Transverse colon (tissue), 4 donors: ENCODE measurements around the gene VTI1A. TPM values are rescaled to one million over a fixed set of nuclear protein-coding genes. Genes with fewer than 3 reads are reported as not detected.

Experiments used
- DNase-seq: peaks from one replicate; pipeline ENCODE4 v3.0.0-alpha.2; 2019
- H3K27ac ChIP-seq, 4 donors: fragments of 200-600 bp; sonication (generic); 2 replicates each; pipeline ENCODE4 v1.5.1; 2016 to 2018; ENCODE audit warnings: inconsistent platforms in 4 of 4
- H3K27me3 ChIP-seq: fragments of 200-600 bp; sonication (generic); 2 replicates; pipeline ENCODE4 v1.5.1; 2017; ENCODE audit warnings: inconsistent platforms
- H3K36me3 ChIP-seq, 4 donors: fragments of 200-600 bp; sonication (generic); 2 replicates each; pipeline ENCODE4 v1.5.1; 2017 to 2019; ENCODE audit warnings: inconsistent platforms in 4 of 4
- H3K4me1 ChIP-seq, 4 donors: fragments of 200-600 bp; sonication (generic); 2 replicates each; pipeline ENCODE4 v1.5.1; 2017 to 2020; ENCODE audit warnings: inconsistent platforms in 4 of 4
- H3K4me3 ChIP-seq, 4 donors: fragments of 200-600 bp; sonication (generic); 1 replicate in 1 of 4; 2 replicates in 3 of 4; pipeline versions ENCODE4 v1.5.1 to v1.6.1; 2017 to 2019; ENCODE audit warnings: inconsistent platforms in 4 of 4
- H3K9me3 ChIP-seq, 2 donors: fragments of 200-600 bp; sonication (generic); 2 replicates each; pipeline ENCODE4 v1.5.1; 2017 to 2019; ENCODE audit warnings: inconsistent platforms in 2 of 2
- EP300 ChIP-seq: sonication (generic); formaldehyde crosslinking; IDR thresholded peaks from one replicate; pipeline ENCODE4 v1.6.1; 2017; ENCODE audit warnings: antibody characterized with exemption, low read depth
- POLR2A ChIP-seq: fragments of 450-650 bp; IDR thresholded peaks from one replicate; pipeline ENCODE4 v1.6.1; 2016; ENCODE audit warnings: antibody characterized with exemption, mild to moderate bottlenecking, moderate library complexity
- POLR2AphosphoS5 ChIP-seq, 3 donors: sonication (generic); formaldehyde crosslinking; IDR thresholded peaks; one replicate each; pipeline ENCODE4 v1.6.1; 2016; ENCODE audit warnings: antibody characterized with exemption in 3 of 3
- WGBS, 2 donors: methylation state at CpG; one replicate each; pipeline ENCODE4 v1.1.5; 2018; ENCODE audit warnings: low coverage in 1 of 2; 5-methylcytosine and 5-hydroxymethylcytosine counted together
- in situ Hi-C, 4 donors: fragments of 200-750 bp; cut with MboI; loops; one replicate each; pipeline versions ENCODE4 v1.15.0 to v1.15.1; 2017; ENCODE audit warnings: low sequenced_read_pairs in 3 of 4, low pct_ligation_motif_present in 1 of 4, low pct_unique_long_range_greater_than_20kb in 1 of 4
- intact Hi-C: fragments of 100-400 bp; cut with DNase I; formaldehyde crosslinking; loops from one replicate; pipeline ENCODE4 v1.15.1; 2023; ENCODE audit warnings: low total_unique reads
- total RNA-seq, 4 donors: library from RNA; depleted of rRNA; stranded (reverse); fragments of >200 nt; gene quantifications; one replicate each; pipeline ENCODE4 v1.1.0, GENCODE V29; 2016
- TF ChIP-seq, protein P1 (sequence below), 5 experiments: fragments of 200-600 bp in 3 of 5; fragments of 450-650 bp in 2 of 5; sonication (generic) in 3 of 5; IDR thresholded peaks; 1 replicate in 2 of 5; 2 replicates in 3 of 5; pipeline ENCODE4 v1.5.1; 2016 to 2017; ENCODE audit warnings: antibody characterized with exemption in 5 of 5, inconsistent platforms in 3 of 5, mild to moderate bottlenecking in 2 of 5, moderate library complexity in 1 of 5

VTI1A gene
- total RNA-seq, 4 donors from 2014 or later, result 65.8 to 211 (median 149) TPM

DNA sequence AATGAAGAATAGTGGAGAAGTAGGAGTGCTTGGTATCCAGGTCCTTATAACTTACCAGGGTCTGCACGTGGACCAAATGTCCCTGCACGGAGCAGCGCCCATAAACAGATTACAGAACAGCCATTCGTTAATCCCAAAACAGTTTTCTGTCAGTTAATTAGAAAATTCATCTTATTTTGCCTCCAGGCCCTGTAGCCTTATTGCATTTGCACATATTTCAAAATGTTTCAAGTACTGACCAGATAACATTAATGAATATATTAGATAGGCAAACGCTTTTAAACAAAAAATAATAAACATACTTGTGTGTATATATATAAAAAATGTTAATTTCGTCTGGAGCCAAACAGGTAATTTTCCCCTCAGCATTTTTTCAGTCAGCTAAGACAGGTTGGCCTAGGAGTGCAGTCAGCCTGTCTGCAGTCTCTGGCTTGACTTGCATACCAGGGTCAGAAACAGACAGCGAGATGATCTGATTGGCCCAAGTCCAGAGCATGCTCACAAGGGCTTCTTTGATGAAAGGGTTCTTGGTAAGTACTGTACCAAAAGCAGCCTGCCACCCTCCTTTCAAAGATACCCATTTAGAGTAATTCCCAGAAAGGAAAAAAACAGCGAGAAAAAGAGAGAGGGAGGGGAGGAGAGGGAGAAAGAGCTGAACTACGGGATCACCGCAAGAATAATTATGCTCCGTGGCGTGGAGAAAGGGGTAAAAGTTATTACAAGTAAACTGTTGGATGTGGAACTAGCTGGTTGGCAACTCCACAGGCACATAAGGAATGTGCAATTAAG is 308.6 kb downstream of the VTI1A start:
- DNase-seq, result no peak

GRCh38 chr10:112756235-112756527 is 309.2 kb downstream of the VTI1A start:
- H3K4me3 ChIP-seq, result no peak overlapping the region
- 27 to 65% methylated on average over 3 to 7 of the region's 7 CpGs for WGBS, 2 donors
- H3K27me3 ChIP-seq, result no peaks in the 10 kb centered on the region
- in situ Hi-C loops, result no loop called here
- peaks cover 0 to 14% (median 9%) of the 10 kb centered on the region in 4 donors for H3K4me1 ChIP-seq
- TF ChIP-seq POLR2A (no peak), POLR2AphosphoS5 (IDR thresholded peaks at IDR 0.05) (no peak), EP300 (no peak)
- TF ChIP-seq, protein P1, sequence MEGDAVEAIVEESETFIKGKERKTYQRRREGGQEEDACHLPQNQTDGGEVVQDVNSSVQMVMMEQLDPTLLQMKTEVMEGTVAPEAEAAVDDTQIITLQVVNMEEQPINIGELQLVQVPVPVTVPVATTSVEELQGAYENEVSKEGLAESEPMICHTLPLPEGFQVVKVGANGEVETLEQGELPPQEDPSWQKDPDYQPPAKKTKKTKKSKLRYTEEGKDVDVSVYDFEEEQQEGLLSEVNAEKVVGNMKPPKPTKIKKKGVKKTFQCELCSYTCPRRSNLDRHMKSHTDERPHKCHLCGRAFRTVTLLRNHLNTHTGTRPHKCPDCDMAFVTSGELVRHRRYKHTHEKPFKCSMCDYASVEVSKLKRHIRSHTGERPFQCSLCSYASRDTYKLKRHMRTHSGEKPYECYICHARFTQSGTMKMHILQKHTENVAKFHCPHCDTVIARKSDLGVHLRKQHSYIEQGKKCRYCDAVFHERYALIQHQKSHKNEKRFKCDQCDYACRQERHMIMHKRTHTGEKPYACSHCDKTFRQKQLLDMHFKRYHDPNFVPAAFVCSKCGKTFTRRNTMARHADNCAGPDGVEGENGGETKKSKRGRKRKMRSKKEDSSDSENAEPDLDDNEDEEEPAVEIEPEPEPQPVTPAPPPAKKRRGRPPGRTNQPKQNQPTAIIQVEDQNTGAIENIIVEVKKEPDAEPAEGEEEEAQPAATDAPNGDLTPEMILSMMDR (IDR thresholded peaks at IDR 0.05), result no peak
- H3K36me3 ChIP-seq, result no peaks in the 10 kb centered on the region
- no peak overlapping the region for H3K27ac ChIP-seq
- H3K9me3 ChIP-seq, result no peaks in the 10 kb centered on the region
- intact Hi-C loops, result no loop called here
- no peak for DNase-seq

More for the DNA sequence above, 308.6 kb downstream of the VTI1A start:
- Histone ChIP-seq H3K9me3 (no peaks in the 10 kb centered on the region), H3K36me3 (no peaks in the 10 kb centered on the region), H3K4me1 (peaks cover 0 to 18% (median 14%) of the 10 kb centered on the region in 4 donors), H3K27ac (no peak overlapping the region), H3K27me3 (no peaks in the 10 kb centered on the region), H3K4me3 (no peak overlapping the region)
- WGBS, 2 donors, result 67 to 72% methylated on average over 11 to 12 of the region's 12 CpGs
- intact Hi-C loops, result no loop called here
- TF ChIP-seq POLR2A, result no peak
- no peak for TF ChIP-seq POLR2AphosphoS5 (IDR thresholded peaks at IDR 0.05)
- no peak for TF ChIP-seq EP300
- TF ChIP-seq, protein P1 (IDR thresholded peaks at IDR 0.05), result no peak
- in situ Hi-C loops, result no loop called here

DNA sequence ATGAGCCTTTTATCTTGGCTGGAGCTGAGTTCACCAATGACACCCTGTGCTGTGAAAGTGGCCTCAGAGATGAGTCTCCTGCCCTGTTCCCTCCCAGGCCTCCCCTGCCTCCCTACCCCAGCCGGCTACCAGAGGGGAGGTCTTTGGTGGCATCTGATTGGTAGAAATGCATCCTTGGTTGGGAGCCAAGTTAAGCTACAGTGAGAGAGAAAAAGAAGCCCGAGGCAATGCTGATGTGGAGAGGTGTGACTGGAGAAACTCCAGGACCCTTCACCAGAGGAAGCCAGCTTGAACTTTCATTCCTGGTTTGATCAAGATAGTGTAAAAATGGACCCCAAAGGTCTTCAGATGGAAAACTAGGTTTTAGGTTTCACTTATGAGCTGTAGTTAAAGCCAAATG is 311.9 kb downstream of the VTI1A start:
- H3K27ac ChIP-seq, result no peak overlapping the region
- no peak for DNase-seq
- H3K4me1 ChIP-seq, result peaks cover 0 to 7% (median 3%) of the 10 kb centered on the region in 4 donors
- 83 to 100% methylated on average over 1 to 2 of the region's 2 CpGs for WGBS, 2 donors
- H3K4me3 ChIP-seq, result no peak overlapping the region
- H3K36me3 ChIP-seq, result no peaks in the 10 kb centered on the region
- H3K9me3 ChIP-seq, result no peaks in the 10 kb centered on the region
- intact Hi-C loops (no loop called here), in situ Hi-C loops (no loop called here)
- H3K27me3 ChIP-seq, result no peaks in the 10 kb centered on the region
- TF ChIP-seq EP300 (no peak), POLR2A (no peak), POLR2AphosphoS5 (IDR thresholded peaks at IDR 0.05) (no peak)
- TF ChIP-seq, protein P1 (IDR thresholded peaks at IDR 0.05), result no peak

DNA sequence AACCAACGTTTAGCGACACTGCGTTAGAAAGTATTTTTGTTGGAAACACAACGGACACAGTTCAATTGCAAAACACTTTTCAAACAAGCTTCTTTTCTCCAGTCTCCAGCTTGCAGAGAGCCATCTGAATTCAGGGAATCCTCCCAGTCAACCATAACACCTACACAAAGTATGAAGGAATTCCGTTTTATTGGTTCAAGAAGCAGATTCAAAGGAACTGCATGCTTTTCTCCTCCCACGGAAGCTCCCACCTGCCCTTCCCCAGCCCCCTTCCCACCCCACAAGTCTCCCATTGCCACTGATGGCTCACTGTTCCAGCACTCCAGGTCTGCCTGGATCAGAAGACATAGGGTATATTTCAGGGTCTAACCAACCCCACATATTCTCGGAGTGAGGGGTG is 312.5 kb downstream of the VTI1A start:
- Histone ChIP-seq H3K4me1 (peaks cover 0 to 5% (median 3%) of the 10 kb centered on the region in 4 donors), H3K9me3 (no peaks in the 10 kb centered on the region), H3K27me3 (no peaks in the 10 kb centered on the region), H3K4me3 (no peak overlapping the region), H3K27ac (no peak overlapping the region), H3K36me3 (no peaks in the 10 kb centered on the region)
- TF ChIP-seq EP300, result no peak
- TF ChIP-seq POLR2A, result no peak
- no peak for TF ChIP-seq POLR2AphosphoS5 (IDR thresholded peaks at IDR 0.05)
- TF ChIP-seq, protein P1 (IDR thresholded peaks at IDR 0.05), result no peak
- intact Hi-C loops, result no loop called here
- DNase-seq, result no peak
- WGBS, 2 donors, result 94 to 99% methylated on average over 7 of the region's 7 CpGs
- in situ Hi-C loops, result no loop called here
